Stimulated activated naive CD8-positive, alpha-beta T cell treated with anti-CD3 and anti-CD28 coated beads, Interleukin-15, Interleukin-2, amounts not matched to agents 100 U/mL and 50 U/mL, for 24 hours (primary cell): Measurements from ENCODE around the gene GGTLC2.
"Not testable (repeated sequence)": the region's sequence is repeated elsewhere in the genome, so short reads cannot be mapped to it uniquely, and the experiment has no call there.

Experiments
- ATAC-seq: fragments of 150-1000 bp; cut with Tn5 transposase; one replicate; pipeline ENCODE4 v1.10.0; 2021
- DNase-seq: peaks from one replicate; pipeline ENCODE4 v3.0.0; 2021

GGTLC2 gene

GRCh38 chr22:22669093-22669492 is 24.7 kb downstream of the GGTLC2 start:
- no peak for DNase-seq
- ATAC-seq: no peak

- DNase-seq (no peak), ATAC-seq (no peak)
Measured at GRCh38 chr22:22670076-22670795, 25.8 kb downstream of the GGTLC2 start.

- ATAC-seq: no peak
- DNase-seq: no peak
Measured at GRCh38 chr22:22671506-22671905, 27.1 kb downstream of the GGTLC2 start.

- no peak for DNase-seq
- ATAC-seq: no peak
Measured at GRCh38 chr22:22673099-22673498, 28.7 kb downstream of the GGTLC2 start.

GRCh38 chr22:22673628-22674027 is 29.2 kb downstream of the GGTLC2 start:
- no peak for DNase-seq
- ATAC-seq: no peak

GRCh38 chr22:22674467-22674866 is 30.1 kb downstream of the GGTLC2 start:
- DNase-seq (no peak), ATAC-seq (no peak)

GRCh38 chr22:22678970-22679369 is 34.6 kb downstream of the GGTLC2 start:
- DNase-seq: no peak
- ATAC-seq: no peak

GRCh38 chr22:22680396-22680795 is 36.0 kb downstream of the GGTLC2 start:
- DNase-seq (no peak), ATAC-seq (no peak)

- ATAC-seq (no peak), DNase-seq (no peak)
Measured at GRCh38 chr22:22681221-22681739, 36.9 kb downstream of the GGTLC2 start.

- ATAC-seq (no peak), DNase-seq (no peak)
Measured at GRCh38 chr22:22682196-22682595, 37.8 kb downstream of the GGTLC2 start.

GRCh38 chr22:22682807-22683667 is 38.6 kb downstream of the GGTLC2 start:
- ATAC-seq (no peak), DNase-seq (no peak)

GRCh38 chr22:22683668-22684361 is 39.4 kb downstream of the GGTLC2 start:
- no peak for ATAC-seq
- no peak for DNase-seq

GRCh38 chr22:22684580-22685561 is 40.5 kb downstream of the GGTLC2 start:
- DNase-seq (peak; percentile 28), ATAC-seq (peak; percentile 28)

- DNase-seq: no peak
- no peak for ATAC-seq
Measured at GRCh38 chr22:22685586-22685985, 41.2 kb downstream of the GGTLC2 start.

- ATAC-seq, DNase-seq: not testable (repeated sequence)
Measured at GRCh38 chr22:22686202-22687115, 42.0 kb downstream of the GGTLC2 start.

- DNase-seq: peak; percentile 23
Measured at GRCh38 chr22:22687638-22688500, 43.5 kb downstream of the GGTLC2 start.

GRCh38 chr22:22689621-22690345 is 45.4 kb downstream of the GGTLC2 start:
- DNase-seq (no peak), ATAC-seq (no peak)

More at GRCh38 chr22:22687638-22688500, 43.5 kb downstream of the GGTLC2 start:
- ATAC-seq: peak; percentile 60

GRCh38 chr22:22691055-22691454 is 46.6 kb downstream of the GGTLC2 start:
- DNase-seq (no peak), ATAC-seq (no peak)
